NCI-H2029 treated with DMSO at 0.1 percent for 48 hours (cell line): ENCODE measurements around the gene ERLEC1.
A peak's percentile ranks its signal among the peaks of the same experiment; 100 is the strongest.
"Not testable (repeated sequence)": the region's sequence is repeated elsewhere in the genome, so short reads cannot be mapped to it uniquely, and the experiment has no call there.

Source experiments
- DNase-seq: peaks from one replicate; lab custom pipeline; 2025; lab: John Stamatoyannopoulos, UW

The ERLEC1 gene

DNA sequence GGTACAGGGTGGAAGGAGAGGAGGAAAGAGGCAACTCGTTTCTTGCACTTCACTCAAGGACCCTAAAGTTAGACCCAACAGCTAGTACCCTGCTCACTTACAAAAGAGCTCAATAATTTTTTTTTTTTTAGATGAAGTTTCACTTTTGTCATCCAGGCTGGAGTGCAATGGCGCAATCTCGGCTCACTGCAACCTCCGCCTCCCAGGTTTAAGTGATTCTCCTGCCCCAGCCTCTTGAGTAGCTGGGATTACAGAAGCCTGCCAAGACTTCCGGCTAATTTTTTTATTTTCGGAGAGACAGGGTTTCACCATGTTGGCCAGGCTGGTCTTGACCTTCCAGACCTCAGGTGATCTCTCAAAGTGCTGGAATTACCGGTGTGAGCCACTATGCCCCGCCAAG is 4.2 kb upstream of the ERLEC1 start:
- no peak for DNase-seq

DNA sequence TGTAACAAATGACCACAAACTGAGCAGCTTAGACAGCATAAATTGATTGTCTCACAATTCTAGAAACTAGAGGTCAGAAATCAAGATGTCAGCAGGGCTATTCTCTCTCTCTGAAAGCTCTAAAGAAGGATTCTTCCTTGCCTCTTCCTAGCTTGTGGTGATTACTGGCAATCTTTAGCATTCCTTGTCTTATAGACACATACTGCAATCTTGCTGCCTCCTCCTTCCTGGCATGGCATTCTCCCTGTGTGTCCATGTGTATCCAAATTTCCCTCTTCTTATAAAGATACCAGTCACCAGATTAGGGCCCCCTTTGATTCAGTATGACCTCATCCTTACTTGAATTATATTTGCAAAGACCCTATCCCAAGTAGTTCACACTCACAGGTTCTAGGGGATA is 2.4 kb upstream of the ERLEC1 start:
- no peak for DNase-seq

DNA sequence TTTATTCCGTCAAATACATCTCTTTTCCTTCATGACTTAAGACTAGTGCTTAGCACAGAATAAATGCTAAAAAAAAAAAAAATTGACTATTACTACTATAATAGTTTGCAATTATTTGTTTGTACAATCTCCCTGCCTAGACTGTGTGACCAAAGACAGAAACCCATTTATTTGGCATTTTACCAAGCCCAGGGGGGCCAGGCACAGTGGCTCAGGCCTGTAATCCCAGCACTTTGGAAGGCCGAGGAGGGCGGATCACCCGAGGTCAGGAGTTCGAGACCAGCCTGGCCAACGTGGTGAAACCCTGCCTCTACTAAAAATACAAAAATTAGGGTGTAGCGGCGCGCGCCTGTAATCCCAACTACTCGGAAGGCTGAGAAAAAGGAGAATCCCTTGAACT is 1.5 kb upstream of the ERLEC1 start:
- DNase-seq, result no peak

DNA sequence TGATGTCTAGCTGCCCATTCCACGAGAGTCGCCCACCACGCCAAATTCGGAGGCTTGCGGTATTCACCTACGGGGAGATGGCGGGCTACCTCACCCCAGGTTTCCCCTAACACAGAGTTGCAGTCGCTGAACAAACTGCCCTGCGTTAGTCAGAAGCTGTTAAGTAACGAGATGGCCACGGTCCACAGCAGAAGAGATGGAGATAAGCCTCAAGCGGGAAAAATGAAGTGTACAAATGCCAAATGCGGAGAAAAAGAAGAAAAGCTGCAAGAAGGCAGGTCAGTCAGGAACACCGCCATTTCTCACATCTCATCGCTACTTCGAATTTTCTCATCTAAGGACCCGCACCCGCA is 516 bp upstream of the ERLEC1 start:
- DNase-seq, result no peak

DNA sequence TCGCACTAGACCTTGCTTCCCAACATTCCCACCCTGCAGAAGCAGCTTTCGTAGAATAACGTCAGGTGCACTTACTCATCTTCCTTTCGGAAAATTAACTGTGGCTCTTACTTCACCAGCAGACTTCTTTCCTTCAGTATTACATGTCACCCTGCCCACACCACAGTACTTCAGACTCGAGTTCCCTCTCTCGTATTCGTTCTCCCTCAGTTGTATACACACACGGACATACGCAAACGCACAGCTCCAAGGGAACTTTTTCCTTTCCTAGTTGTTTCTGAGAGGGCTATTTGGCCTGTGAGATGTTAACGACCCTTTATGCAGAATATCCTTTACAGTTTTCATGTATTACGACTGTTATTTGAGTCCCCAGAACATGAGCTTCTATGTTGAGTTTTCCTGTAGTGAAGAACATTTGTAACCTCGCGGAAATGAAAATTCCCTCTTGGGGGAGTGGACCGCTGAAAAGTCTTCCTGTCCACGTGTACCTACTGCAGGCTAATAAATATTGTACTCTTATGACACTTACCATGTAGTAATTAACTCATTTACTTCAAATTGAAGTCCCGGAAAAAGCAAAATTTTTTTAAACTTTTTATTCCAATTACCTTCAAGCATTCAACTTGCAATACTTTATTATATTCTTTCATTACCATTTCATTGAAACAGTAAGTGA is 908 bp downstream of the ERLEC1 start:
- no peak for DNase-seq

DNA sequence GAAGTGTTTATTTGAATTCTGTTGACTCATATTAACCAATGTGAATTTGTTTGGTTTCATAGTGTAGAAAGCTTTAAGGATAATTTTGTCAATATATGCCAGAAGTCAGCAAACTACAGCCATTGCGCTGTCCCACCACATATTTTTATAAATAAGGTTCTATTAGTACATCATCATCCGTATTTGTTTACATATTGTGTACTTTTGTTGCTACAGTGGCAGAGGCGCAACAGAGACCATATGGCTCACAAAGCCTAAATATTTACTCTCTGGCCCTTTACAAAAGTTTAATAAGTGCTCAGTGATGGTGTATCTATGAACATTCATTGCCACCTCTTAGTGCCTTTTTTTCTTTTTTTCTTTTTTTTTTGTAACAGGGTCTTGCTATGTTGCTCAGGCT is 6.4 kb downstream of the ERLEC1 start:
- no peak for DNase-seq

DNA sequence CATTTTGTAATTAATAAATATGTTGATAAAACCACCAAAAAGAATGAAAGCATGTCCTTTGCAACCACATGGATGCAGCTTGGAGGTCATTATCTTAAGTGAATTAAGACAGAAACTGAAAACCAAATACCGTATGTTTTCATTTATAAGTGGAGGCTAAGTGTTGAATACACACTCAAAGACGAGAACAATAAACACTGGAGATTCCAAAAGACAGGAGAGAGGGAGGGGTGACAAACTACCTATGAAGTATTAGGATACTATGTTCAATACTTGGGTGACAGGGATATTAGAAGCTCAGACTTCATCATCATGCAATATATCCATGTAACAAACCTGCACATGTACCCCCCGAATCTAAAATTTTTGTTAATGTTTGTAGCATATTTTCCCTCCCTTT is 7.0 kb downstream of the ERLEC1 start:
- DNase-seq, result peak; percentile 19

DNA sequence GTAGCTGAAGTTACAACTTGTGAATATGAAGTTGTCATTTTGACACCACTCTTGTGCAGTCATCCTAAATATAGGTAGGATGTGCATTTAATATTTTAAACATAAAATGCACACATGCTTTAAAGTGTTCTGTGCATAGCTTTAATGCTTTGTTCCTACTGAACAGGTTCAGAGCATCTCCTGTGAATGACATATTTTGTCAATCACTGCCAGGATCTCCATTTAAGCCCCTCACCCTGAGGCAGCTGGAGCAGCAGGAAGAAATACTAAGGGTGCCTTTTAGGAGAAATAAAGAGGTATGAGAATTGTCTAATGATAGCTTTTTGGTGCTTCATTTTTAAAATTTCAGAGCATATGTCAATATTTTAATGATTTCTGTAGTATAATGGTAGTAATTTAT is 14.7 kb downstream of the ERLEC1 start:
- DNase-seq, result no peak

DNA sequence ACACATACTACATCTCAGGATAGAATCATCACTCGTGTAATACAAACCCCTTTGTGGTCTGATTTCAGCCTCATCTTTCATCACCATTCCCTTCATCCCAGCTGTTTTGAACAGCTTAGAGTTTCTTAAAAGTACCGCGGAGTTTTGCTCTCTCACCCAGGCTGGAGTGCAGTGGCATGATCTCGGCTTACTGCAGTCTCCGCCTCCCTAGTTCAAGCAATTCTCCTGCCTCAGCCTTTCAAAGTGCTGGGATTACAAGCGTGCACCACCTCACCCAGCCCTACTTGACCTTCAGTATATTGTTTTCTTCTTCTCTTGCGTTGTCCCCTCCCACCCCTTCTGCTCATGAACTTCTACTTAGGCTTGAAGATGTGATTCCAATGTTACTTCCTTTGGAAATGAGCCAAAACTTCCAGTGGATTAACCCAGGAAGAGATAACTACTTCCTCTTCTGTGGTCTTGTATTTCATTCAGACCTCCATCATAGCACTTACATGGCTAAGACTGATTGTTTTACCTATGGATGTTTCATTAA is 15.8 kb downstream of the ERLEC1 start:
- no peak for DNase-seq

DNA sequence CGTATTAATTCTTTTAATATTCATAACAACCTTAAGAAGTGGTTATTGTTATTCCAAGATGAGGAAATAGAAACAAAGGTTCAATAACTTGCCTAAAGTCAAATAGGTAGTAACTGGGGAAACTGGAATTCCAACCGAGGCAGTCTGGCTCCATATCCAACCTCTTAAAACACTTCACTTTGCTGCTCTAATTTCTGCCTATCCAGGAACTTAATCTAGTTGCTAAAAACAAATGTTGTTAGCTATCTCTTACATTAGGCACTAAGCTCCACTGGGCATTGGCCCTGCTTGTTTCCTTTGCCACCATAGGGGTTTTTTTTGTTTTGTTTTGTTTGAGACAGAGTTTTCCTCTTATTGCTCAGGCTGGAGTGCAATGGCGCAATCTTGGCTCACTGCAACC is 24.8 kb downstream of the ERLEC1 start:
- DNase-seq, result no peak

DNA sequence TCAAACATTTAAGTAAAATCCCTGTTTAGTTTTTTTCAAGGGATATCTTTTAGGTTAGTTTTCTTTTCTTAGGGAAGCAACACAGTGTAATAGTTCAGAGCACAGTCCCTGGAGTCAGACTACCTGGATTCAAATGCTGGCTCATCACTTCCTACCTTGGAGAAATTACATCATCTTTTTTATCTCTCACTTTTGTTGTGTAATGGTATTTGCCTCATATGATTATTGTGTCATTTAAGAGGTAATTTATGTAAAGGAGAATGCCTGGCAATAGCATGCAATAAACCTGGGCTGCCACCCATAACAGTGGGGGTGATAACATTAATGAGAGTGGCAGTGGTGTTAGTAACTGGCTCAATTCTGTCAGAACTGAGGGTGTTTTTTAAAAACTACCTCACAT is 26.3 kb downstream of the ERLEC1 start:
- DNase-seq, result no peak

DNA sequence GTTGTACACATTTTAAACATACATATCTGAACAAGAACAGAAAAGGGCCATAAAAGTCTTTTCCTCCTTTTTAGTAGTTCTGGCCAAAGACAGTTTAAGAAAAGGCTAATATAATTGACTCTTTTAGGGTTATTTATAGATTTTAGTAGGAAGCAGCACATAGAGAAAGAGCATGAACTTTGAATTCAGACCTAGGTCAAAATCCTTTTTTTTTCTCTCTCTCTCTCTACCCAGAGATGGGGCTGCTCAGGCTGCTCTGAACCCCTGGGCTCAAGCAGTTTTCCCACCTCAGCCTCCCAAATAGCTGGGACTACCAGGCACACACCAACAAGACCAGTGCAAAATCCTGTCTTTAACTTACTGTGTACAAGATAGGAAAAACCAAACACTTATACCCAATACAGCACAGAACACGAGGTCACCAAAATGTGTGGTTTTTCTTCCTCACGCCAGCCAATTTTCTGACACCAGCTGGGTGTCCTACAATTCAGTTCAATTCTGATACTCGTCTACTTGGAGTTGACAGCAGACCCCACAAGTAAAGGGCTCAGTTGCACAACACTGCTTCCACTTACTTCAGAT is 32.1 kb downstream of the ERLEC1 start:
- no peak for DNase-seq

DNA sequence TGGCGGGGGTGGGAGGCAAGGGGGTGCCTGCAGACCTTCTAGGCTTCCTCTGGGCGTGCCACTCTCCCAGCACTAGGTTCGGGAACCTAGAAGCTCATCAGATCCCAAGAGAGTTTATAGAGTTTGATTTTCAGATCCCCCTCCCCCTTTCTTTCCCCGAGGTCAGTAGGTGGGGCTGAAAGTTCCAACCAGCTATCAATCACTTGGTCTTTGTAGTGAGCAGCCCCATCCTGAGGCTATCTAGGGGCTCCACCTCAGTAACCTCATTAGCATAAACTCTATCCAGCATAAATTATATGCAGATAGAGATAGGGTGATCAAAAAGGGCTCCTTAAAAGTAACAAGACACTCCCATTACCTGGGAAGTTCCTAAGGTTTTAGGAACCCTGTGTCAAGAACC is 32.8 kb downstream of the ERLEC1 start:
- DNase-seq, result no peak

DNA sequence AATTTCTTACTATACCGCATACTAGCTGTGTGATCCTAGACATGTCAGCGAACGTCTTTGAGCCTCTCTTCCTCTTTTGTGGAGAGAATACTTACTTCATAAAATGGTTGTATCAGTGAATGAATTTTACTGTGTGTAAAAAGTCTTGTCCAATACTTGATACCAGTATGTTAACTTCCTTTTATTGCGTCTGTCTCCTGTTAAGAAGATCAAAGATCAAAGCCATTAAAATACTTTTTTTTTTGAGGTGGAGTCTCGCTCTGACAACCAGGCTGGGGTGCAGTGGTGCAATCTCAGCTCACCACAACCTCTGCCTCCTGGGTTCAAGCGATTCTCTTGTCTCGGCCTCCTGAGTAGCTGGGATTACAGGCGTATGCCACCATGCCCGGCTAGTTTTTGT is 33.2 kb downstream of the ERLEC1 start:
- DNase-seq, result no peak

DNA sequence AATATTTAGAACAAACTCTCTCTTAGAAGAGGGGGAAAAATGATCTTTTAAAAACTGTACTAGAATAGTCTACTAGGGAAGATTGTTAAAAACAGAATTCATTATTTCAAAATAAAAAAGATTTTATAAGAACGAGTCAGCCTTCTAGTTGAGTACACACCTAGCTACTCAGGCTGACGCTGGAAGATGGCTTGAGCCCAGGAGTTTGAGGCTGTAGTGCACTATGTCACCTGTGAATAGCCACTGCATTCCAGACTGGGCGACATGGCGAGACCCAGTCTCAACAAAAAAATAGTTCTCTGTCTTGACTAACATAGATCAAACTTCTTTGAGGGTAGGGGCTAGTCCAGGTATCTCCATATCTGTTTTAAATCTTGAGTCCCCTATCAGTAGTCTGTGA is 33.9 kb downstream of the ERLEC1 start:
- DNase-seq, result no peak

DNA sequence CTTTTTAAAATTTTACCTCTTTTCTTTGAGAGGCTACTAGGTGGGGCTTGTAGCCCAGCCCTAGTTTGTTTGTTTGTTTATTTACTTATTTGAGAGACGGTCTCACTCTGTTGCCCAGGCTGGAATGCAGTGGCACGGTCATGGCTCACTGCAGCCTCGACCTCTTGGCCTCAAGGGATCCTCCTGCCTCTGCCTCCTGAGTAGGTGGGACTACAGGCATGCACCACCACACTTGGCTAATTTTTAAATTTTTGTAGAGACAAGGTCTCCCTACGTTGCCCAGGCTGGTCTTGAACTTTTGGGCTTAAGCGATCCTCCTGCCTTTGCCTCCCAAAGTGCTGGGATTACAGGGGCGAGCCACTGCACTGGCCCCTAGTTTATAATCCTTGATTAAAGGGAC is 35.0 kb downstream of the ERLEC1 start:
- DNase-seq, result no peak

DNA sequence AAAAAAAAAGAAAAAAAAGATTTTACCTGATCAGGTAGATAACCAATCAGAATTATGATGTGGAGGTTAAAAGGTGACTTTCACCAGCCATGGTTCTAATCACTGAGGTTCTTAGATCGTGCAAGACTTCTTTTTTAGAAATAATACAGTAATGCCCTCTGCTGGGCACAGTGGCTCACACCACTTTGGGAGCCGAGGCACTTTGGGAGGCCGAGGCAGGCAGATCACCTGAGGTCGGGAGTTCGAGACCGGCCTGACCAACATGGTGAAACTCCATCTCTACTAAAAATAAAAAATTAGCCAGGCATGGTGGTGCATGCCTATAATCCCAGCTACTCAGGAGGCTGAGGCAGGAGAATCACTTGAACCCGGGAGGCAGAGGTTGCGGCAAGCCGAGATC is 36.8 kb downstream of the ERLEC1 start:
- DNase-seq, result not testable (repeated sequence)

DNA sequence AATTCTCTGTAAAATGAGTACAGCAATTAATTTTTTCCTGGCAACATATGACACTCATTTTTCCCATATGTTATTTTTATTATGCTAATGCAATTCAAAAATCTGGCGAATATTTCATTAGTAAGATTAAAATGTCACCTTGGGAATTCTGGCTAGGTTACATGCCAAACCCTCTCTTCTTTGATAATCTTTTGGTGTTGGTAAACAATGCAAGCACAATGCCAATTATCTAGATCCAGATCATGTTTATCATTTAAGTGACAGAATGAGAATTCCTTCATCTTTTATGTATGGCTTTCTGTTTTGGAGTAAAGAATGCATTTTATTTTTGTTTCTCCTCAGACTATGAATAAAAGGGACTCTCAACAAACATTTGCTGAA is 39.2 kb downstream of the ERLEC1 start:
- no peak for DNase-seq

DNA sequence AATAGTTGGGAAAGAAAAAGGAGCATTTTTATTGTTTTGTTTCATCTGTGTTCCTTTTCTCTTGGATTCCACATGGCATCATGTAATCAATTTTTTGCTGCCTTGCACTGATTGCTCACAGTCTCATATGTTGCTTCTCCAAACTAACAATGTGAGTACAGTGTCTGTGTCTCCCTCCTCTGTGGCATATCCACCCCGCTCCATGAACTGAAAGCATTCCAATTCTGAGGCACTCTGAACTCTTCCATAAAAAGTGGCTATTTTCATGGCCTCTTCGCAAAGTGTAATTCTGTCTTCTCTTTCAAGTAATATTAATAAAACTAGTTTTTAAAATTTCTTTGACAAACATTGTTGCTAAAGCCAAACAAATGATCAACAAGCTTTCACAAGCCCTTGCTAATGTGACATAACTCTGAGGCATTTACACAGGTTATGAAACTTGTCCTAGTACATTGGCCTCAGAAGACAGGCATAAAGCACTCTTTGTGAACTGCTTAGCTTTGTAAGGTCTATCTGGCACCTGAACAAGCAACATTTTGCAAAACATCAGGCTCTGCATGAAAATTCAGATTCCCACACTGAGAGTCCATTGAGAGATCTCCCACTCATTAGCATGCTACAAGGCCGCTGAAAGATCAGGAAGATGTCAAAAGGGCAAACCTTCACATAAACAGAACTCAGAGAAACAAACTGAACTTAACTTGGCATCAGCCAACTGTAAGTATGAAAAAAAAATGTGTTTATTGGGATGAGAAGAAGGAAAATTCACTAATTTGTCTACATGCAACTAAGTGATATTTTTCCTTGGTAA is 39.9 kb downstream of the ERLEC1 start:
- DNase-seq, result no peak

DNA sequence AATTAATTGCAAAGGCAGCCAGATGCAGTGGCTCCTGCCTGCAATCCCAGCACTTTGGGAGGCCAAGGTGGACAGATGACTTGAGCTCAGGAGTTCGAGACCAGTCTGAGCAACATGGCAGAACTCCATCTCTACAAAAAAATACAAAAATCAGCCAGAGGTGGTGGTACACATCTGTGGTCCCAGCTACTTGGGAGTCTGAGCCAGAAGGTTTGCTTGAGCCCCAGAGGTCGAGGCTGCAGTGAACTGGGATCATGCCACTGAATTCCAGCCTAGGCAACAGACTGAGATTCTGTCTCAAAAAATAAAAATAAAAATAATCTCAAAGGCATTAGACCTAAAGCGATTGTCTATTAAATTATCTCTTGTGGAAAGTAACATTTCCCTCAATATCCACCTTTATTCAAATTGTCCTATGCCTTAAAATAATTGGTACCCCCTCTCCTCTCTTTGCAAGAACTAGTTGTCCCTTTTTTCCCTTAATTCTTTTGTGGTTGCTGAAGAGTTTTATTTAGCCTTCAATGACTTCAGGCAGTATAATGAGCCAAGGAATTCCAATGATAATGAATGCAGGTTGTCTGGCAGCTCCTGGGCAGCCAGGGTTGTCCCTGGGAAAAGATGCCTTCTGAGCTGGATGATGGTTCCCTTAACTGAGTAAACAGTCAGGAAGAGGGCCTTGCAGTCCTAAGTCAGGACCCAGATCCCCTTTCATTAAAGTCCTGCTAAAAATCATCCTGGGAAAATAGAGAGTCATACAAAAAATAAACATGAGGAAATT is 40.7 kb downstream of the ERLEC1 start:
- DNase-seq, result no peak

DNA sequence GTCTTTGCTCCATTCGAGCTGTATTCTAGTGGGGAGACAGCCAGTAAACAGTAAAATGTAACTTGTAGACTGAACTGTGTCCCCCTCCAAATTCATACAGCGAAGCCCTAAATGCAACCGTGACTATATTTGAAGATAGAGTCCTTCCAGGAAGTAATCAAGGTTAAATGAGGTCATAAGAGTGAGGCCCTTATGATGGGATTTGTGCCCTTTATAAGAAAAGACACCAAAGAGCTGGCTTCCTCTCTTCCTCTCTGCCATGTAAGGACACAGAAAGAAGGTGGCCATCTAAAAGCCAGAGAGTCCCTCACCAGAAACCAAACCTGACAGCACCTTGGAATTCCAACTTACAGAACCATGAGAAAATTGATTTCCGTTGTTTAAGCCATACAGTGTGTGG is 41.5 kb downstream of the ERLEC1 start:
- DNase-seq, result no peak

DNA sequence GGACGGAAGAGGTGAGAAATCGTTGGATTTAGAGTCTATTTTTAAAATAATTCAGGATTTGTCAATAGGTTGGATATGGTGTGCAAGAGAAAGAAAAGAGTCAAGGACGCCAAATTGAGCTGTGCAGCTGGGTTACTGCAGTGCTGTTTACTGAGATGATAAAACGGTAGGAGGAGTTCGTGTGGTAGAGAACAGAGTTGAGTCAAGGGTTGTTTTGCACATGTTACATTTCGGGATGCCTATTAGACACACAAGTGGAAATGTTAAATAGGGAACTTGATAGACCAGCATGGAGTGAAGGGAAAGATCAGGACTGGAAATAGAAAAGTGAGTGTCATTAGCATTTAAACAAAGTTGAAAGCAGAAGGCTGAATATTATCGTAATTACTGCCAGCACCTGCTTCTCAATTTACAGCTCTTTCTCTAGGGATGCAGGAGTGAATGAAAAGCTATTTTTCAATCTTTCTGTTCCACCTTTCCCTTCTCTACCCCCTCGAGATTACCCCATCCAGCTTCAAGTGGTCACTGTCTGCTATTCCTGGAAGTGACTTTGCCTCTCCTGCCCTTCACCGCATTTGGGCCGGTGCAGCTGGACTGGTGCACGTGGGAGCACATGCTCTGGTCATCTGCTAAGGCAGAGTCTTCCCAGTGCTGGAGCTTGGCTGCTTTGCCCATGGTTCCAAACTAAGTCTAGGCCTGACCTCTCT is 42.6 kb downstream of the ERLEC1 start:
- no peak for DNase-seq
